ENCODE measurements around the gene TRAPPC3.
A peak's percentile ranks its signal among the peaks of the same experiment; 100 is the strongest.

TRAPPC3 gene

GRCh38 chr1:36097693-36098585 is 51.3 kb downstream of the TRAPPC3 start:
- no peak for DNase-seq

GRCh38 chr1:36096500-36097432 is 52.5 kb downstream of the TRAPPC3 start:
- no peak for DNase-seq

- no peak for DNase-seq
Observed at GRCh38 chr1:36095760-36096405, 53.4 kb downstream of the TRAPPC3 start.

GRCh38 chr1:36094621-36095061 is 54.6 kb downstream of the TRAPPC3 start:
- no peak for DNase-seq

GRCh38 chr1:36093929-36094328 is 55.4 kb downstream of the TRAPPC3 start:
- DNase-seq, result no peak

- no peak for DNase-seq
Observed at GRCh38 chr1:36093226-36093625, 56.1 kb downstream of the TRAPPC3 start.

GRCh38 chr1:36092798-36093185 is 56.5 kb downstream of the TRAPPC3 start:
- DNase-seq, result no peak

- DNase-seq, result no peak
Observed at GRCh38 chr1:36092166-36092797, 57.0 kb downstream of the TRAPPC3 start.

GRCh38 chr1:36091698-36092097 is 57.6 kb downstream of the TRAPPC3 start:
- DNase-seq, result no peak

GRCh38 chr1:36091141-36091540 is 58.1 kb downstream of the TRAPPC3 start:
- no peak for DNase-seq

- DNase-seq, result no peak
Observed at GRCh38 chr1:36089393-36090121, 59.7 kb downstream of the TRAPPC3 start.

GRCh38 chr1:36088577-36089392 is 60.5 kb downstream of the TRAPPC3 start, which contains the start of gene ADPRS:
ADPRS (plus strand) TSS chr1:36088892; CDS start chr1:36088905, 13 bp downstream.
- peak; percentile 91 for DNase-seq

GRCh38 chr1:36088265-36088576 is 61.1 kb downstream of the TRAPPC3 start:
- no peak for DNase-seq

GRCh38 chr1:36087233-36088123 is 61.8 kb downstream of the TRAPPC3 start:
- DNase-seq, result no peak

Measured in CD4-positive, alpha-beta T cell treated with Interleukin-6 for 4 hours (primary cell).